GM10248 (cell line): ENCODE measurements around the gene DACH1.

Experiments used
- CTCF ChIA-PET: fragments of 300-600 bp; sonication (Branson Sonifier 250); formaldehyde crosslinking; extraction: SDS; loops from one replicate; lab custom pipeline; 2021; ENCODE audit warnings: antibody characterized with exemption; lab: Yijun Ruan, JAX
- POLR2A ChIA-PET: fragments of 350-650 bp; sonication (Branson Sonifier 250); formaldehyde crosslinking; extraction: SDS; loops from one replicate; lab custom pipeline; 2020; ENCODE audit warnings: antibody characterized with exemption; lab: Yijun Ruan, JAX
- DNase-seq: peaks from one replicate; pipeline ENCODE4 v3.0.0; 2012; ENCODE audit errors: extremely low spot score
- TF ChIP-seq, protein P1 (sequence below): IDR thresholded peaks from 2 replicates; pipeline ENCODE4 v1.5.1; 2012; ENCODE audit warnings: mild to moderate bottlenecking, low read depth; ENCODE audit errors: extremely low read depth, missing control alignments, control extremely low read depth

DACH1 gene

DNA sequence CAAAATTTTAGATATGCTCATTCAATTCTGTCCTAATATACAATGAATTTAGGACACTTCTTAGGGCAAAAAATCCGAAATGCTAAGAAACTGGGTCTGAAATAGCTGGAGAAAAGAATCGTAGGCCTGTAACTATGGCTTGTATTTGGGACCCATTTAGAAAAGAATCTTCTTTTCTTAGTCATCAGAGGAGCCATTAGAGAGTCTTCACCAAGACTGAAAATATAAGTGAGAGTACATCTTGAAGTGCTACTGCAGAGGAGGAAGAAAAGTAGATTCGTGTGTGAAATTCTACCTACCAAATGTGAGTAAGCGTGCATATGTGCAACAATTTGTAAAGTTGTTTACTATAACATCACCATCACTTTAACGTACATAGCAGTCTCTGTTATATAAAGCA is 8.8 kb upstream of the DACH1 start:
- DNase-seq: no peak
- ChIA-PET POLR2A (no interaction called here), CTCF (interaction anchor here (1.7 kb wide), 1 partner anchor 556 kb away, joined by 3 read pairs; no protein-coding TSS in a partner anchor)
- TF ChIP-seq, protein P1, sequence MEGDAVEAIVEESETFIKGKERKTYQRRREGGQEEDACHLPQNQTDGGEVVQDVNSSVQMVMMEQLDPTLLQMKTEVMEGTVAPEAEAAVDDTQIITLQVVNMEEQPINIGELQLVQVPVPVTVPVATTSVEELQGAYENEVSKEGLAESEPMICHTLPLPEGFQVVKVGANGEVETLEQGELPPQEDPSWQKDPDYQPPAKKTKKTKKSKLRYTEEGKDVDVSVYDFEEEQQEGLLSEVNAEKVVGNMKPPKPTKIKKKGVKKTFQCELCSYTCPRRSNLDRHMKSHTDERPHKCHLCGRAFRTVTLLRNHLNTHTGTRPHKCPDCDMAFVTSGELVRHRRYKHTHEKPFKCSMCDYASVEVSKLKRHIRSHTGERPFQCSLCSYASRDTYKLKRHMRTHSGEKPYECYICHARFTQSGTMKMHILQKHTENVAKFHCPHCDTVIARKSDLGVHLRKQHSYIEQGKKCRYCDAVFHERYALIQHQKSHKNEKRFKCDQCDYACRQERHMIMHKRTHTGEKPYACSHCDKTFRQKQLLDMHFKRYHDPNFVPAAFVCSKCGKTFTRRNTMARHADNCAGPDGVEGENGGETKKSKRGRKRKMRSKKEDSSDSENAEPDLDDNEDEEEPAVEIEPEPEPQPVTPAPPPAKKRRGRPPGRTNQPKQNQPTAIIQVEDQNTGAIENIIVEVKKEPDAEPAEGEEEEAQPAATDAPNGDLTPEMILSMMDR: no peak

DNA sequence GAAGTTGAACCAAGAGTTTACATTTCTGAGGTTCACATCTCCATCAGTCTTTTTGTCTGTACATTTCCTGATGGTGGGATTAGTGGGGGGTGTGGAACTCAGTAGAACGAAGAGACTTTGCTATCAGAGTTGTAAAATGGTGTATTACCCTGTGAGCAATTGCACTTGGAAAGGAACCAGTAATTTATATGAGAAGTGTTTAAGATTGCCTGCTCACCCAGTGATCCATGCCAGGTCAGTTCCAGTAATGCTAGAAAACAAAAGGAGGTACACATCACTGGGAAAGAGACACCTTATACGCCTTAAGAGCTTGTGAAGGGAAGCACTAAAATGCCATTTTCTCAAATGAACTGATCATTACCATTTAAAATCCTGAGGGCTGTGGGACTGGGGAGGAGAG is 7.5 kb upstream of the DACH1 start:
- TF ChIP-seq, protein P1: no peak
- ChIA-PET CTCF (interaction anchor here (1.7 kb wide), 1 partner anchor 554 kb away, joined by 3 read pairs; no protein-coding TSS in a partner anchor), POLR2A (no interaction called here)
- DNase-seq: no peak

DNA sequence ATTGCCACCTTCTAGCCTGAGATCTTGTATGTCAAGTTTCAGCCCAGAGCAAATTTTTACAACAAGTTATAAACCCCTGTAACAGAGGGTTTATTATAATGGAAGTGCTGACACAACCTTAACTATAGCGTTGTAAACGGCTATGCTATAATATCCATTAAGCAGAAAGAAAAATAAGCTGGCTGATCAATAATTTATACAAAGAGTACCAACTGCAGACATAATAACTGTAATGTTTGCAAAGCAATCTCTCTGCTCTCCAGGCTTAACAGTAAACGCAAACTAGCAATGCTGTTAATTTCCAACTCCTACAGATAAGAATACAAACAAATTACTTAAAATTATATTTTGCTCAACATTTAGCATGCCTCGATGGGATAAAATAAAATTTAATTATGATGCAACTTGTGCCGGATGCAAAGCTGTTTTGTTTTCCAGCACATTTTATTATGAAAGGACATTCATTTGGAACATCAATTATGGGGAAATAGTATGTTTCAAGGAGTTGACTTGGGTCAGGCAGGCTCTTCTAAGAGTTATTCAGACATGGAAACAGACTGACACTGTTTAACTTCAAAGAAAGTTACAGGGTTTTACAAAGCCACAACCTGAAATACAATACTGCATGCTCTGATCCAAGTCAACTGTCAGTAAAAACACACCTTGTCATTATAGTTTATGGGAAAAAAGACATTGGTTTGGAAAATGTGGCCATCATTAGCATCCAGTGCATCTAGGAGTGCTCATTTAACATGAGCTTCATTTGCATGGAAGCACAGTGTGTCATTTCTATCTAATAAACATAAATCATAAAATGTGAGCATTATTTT is 6.6 kb upstream of the DACH1 start:
- POLR2A ChIA-PET: no interaction called here
- CTCF ChIA-PET: interaction anchor here (1.7 kb wide), 1 partner anchor 554 kb away, joined by 3 read pairs; no protein-coding TSS in a partner anchor
- DNase-seq: no peak
- TF ChIP-seq, protein P1: no peak

DNA sequence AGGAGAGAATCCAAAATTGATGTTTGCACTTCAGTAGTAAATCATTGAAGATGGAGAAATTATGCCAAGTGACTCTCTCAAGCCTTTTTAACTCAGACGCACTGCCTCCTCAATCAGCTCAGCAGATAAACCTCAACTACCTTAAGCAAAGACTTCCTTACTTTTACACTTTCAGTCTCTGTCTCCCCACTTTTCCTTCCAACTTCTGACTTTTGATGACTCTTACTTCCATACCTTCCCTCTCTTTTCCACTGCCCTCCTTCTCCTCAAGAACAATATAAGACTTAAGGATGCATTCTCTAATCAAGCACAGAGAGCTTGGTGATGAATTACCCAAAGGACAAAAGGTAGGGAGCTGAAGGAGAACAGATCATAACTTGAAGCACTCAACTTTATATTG is 4.8 kb upstream of the DACH1 start:
- POLR2A ChIA-PET: no interaction called here
- TF ChIP-seq, protein P1: no peak
- CTCF ChIA-PET: no interaction called here
- DNase-seq: no peak

DNA sequence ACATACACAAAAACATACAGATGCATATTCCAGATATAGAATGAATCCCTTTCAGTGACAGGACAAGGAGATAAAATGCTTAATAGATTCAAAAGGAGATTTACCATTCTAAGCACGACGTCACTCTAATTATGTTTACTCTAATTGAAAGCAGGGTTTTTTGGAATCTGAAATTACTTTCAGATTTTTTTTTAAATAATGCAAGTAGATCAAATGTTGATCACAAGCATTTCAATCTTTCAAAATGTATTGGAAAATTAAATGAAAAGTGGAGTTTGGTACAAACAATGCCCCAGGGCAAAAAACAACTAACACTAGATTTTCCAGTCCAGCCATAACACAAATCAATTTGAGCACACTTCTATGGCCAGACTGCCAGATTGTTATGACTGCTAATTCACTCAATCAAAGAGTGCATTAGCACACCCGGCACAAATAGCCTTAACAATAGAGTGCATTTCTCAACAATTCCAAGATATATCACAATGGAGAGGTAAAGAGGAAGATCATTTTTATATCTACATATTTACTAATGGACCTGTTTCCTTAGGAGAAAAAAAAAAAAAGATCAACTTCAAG is 4.3 kb upstream of the DACH1 start:
- POLR2A ChIA-PET: no interaction called here
- CTCF ChIA-PET: interaction anchor here (2.3 kb wide), 1 partner anchor 8 kb away, joined by 11 read pairs; no protein-coding TSS in a partner anchor
- no peak for DNase-seq
- TF ChIP-seq, protein P1: no peak

DNA sequence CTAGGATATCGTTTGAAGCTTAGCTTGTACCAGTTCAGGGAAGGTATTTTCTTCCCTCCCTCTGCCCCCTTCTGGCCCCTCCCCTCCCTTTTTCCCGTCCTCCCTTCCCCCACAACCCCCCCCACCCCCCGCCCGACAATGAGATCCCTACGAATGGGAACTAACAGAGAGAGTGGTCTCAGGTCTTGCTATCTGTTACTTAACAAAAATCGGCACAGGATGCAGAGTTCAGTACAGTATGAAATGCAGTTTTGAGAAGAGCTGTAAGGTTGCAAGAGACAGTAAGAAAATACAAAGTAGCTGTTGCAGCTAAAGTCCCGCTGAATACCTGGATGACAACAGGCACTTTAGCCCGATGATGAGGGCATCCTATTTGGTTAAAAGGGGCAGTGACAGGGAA is 3.1 kb upstream of the DACH1 start:
- TF ChIP-seq, protein P1: no peak
- POLR2A ChIA-PET: no interaction called here
- CTCF ChIA-PET: interaction anchor here (0.9 to 2.3 kb wide), 2 partner anchors 9 to 10 kb away, joined by 3 to 11 read pairs; no protein-coding TSS in a partner anchor

More for the DNA sequence above, 3.1 kb upstream of the DACH1 start:
- no peak for DNase-seq
